HG03354 (cell line): ENCODE measurements around the gene AKAP13.

Experiments
- ATAC-seq: cut with Tn5 transposase; IDR thresholded peaks from one replicate; pipeline ENCODE4 v1.9.1; 2021; ENCODE audit warnings: mild to moderate bottlenecking; ENCODE audit not compliant: unreplicated experiment, poor library complexity, severe bottlenecking

AKAP13 gene

GRCh38 chr15:85764649-85765277, 384.4 kb downstream of the AKAP13 start:
- ATAC-seq, result no peak

GRCh38 chr15:85766001-85766831, 385.8 kb downstream of the AKAP13 start:
- ATAC-seq, result no peak

GRCh38 chr15:85767785-85768529, 387.6 kb downstream of the AKAP13 start:
- ATAC-seq, result no peak

GRCh38 chr15:85768595-85769168, 388.3 kb downstream of the AKAP13 start:
- no peak for ATAC-seq

- no peak for ATAC-seq
Measured at GRCh38 chr15:85769182-85769900, 388.9 kb downstream of the AKAP13 start.

- ATAC-seq, result no peak
Measured at GRCh38 chr15:85770096-85771041, 390.0 kb downstream of the AKAP13 start.

GRCh38 chr15:85771271-85771670, 390.9 kb downstream of the AKAP13 start:
- no peak for ATAC-seq

- ATAC-seq, result no peak
Measured at GRCh38 chr15:85771781-85772445, 391.5 kb downstream of the AKAP13 start.

- ATAC-seq, result no peak
Measured at GRCh38 chr15:85772668-85773067, 392.3 kb downstream of the AKAP13 start.

- no peak for ATAC-seq
Measured at GRCh38 chr15:85773249-85773648, 392.8 kb downstream of the AKAP13 start.

- ATAC-seq, result no peak
Measured at GRCh38 chr15:85773970-85774369, 393.6 kb downstream of the AKAP13 start.

- ATAC-seq, result no peak
Measured at GRCh38 chr15:85777250-85778106, 397.1 kb downstream of the AKAP13 start.

- ATAC-seq, result no peak
Measured at GRCh38 chr15:85778107-85778776, 397.8 kb downstream of the AKAP13 start.

- no peak for ATAC-seq
Measured at GRCh38 chr15:85779249-85779648, 398.8 kb downstream of the AKAP13 start.

GRCh38 chr15:85780225-85780985, 400.0 kb downstream of the AKAP13 start:
- ATAC-seq, result no peak

GRCh38 chr15:85781099-85781498, 400.7 kb downstream of the AKAP13 start:
- no peak for ATAC-seq
